Measurements from ENCODE around the gene BRSK1.

BRSK1 gene

GRCh38 chr19:55339105-55339888, 55.5 kb downstream of the BRSK1 start, which contains the start of gene KMT5C:
Gene KMT5C (plus strand): TSS chr19:55339876. CDS start chr19:55341937, 2,061 bp downstream.
- peak; percentile 100 for DNase-seq

- DNase-seq: peak; percentile 75
Measured at GRCh38 chr19:55339889-55340783, 56.3 kb downstream of the BRSK1 start.

GRCh38 chr19:55340784-55341147, 57.0 kb downstream of the BRSK1 start:
- peak; percentile 90 for DNase-seq

- peak; percentile 94 for DNase-seq
Measured at GRCh38 chr19:55341171-55341588, 57.4 kb downstream of the BRSK1 start.

- no peak for DNase-seq
Measured at GRCh38 chr19:55341595-55342531, 58.1 kb downstream of the BRSK1 start.

GRCh38 chr19:55344444-55344843, 60.6 kb downstream of the BRSK1 start:
- peak; percentile 81 for DNase-seq

- DNase-seq: no peak
Measured at GRCh38 chr19:55345101-55345817, 61.5 kb downstream of the BRSK1 start.

- peak; percentile 59 for DNase-seq
Measured at GRCh38 chr19:55345818-55346724, 62.3 kb downstream of the BRSK1 start.

GRCh38 chr19:55346725-55347441, 63.1 kb downstream of the BRSK1 start:
- DNase-seq: no peak

- no peak for DNase-seq
Measured at GRCh38 chr19:55347442-55348009, 63.7 kb downstream of the BRSK1 start.

GRCh38 chr19:55348317-55349034, 64.7 kb downstream of the BRSK1 start:
- DNase-seq: no peak

GRCh38 chr19:55350620-55351315, 67.0 kb downstream of the BRSK1 start:
- no peak for DNase-seq

GRCh38 chr19:55352040-55352439, 68.2 kb downstream of the BRSK1 start:
- no peak for DNase-seq

GRCh38 chr19:55352549-55353145, 68.8 kb downstream of the BRSK1 start:
- no peak for DNase-seq

GRCh38 chr19:55353356-55353802, 69.6 kb downstream of the BRSK1 start:
- DNase-seq: peak; percentile 39

- peak; percentile 68 for DNase-seq
Measured at GRCh38 chr19:55353803-55354697, 70.3 kb downstream of the BRSK1 start.

GRCh38 chr19:55354698-55355212, 71.0 kb downstream of the BRSK1 start, which contains the start of gene COX6B2:
Gene COX6B2 (minus strand): TSS chr19:55354719. CDS start chr19:55354521, 198 bp downstream.
- DNase-seq: peak; percentile 44
